HG02759 (cell line): ENCODE measurements around the gene KRTAP12-3.

Source experiments
- ATAC-seq: cut with Tn5 transposase; IDR thresholded peaks from one replicate; pipeline ENCODE4 v1.9.1; 2021; ENCODE audit warnings: mild to moderate bottlenecking, moderate library complexity; ENCODE audit not compliant: unreplicated experiment

The KRTAP12-3 gene

DNA sequence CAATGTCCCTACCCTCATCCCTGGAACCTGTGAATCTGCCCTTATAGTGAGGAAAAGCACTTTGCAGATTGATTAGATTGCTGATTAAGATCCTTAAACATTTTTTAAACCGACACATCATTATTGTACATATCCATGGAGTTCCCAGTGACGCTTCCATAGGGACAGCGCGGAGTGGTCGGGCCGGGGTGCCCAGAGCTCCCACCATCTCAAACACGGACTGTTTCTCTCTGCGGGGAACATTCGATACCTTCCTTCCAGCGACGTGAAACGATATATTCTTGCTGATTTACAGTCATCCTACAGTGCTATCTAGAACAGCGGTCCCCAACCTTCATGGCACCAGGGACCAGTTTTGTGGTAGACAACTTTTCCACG, 43.3 kb downstream of the KRTAP12-3 start:
- ATAC-seq = no peak

DNA sequence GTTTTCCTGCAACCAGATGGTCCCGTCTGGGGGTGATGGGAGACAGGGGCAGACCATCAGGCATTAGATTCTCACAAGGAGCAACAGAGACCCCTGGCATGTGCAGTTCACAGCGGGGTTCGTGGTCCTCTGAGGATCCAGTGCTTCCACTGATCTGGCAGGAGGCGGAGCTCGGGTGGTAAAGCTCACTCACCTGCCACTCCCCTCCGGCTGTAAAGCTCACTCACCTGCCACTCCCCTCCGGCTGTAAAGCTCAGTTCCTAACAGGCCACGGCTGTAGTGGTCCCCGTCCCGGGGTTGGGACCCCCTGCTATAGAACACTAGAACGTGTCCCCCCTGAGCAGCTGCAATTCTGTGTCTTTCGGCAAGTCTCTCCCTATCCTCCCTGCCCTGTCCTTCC, 43.8 kb downstream of the KRTAP12-3 start:
- no peak for ATAC-seq

DNA sequence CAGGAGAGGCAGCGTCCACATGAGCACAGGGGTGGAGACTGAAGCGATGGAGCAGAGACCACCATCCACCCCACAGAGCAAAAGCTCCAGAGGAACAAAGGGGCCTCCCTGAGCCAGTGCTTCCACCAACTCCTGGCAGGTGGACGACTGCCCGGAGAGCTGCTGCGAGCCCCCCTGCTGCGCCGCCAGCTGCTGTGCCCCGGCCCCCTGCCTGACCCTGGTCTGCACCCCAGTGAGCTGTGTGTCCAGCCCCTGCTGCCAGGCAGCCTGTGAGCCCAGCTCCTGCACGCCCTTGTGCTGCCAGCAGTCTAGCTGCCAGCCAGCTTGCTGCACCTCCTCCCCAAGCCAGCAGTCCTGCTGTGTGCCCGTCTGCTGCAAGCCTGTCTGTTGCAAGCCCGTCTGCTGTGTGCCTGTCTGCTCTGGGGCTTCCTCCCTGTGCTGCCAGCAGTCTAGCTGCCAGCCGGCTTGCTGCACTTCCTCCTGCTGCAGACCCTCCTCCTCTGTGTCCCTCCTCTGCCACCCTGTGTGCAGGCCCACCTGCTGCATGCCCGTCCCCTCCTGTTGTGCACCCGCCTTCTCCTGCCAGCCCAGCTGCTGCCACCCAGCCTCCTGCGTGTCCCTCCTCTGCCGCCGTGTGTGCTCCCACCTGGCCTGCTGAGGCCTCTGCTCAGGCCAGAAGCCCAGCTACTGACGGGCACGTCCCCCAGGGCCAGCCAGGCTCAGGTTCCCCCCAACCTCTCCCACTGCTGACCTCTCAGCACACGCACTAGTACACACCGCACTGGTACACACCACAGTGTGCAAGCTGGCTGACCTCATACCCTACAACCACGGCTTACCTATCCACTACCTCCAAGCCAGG, 44.6 kb downstream of the KRTAP12-3 start:
- no peak for ATAC-seq

DNA sequence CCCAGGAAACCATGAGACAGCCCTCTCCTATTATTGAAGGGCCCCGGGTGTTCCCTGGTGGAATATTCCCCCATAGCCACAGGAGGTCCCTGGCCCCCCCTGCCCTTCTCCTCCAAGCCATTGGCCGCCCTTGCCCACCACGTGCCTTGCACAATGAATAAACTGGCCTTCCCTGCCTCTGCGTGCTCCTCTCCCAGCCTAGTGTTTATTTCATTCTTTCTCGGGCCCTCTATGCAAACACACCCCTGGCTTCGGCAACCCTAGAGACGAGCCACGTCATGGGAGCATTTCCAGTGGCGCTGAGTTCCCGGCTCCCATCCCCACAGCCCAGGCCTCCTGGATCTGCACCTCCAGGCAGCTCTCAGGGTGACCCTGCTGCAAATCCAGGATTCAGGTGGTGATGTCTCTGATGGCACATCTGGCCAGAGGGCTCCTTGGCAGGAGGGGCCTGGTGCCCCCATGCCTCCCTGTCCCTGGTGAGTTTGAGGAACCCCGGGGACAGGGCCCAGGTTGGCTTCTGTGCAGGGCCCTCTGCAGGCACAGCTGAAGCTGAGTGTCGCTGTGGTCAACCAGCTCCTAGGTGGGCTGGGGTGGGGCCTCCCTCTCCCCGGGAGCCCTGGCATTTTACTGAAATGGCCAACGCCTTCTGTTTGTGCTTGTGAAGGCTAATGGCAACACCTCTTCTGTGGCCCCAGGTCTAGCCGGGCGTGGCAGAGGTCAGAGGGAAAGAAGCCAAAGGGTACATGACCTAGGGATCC, 45.4 kb downstream of the KRTAP12-3 start:
- ATAC-seq = no peak

DNA sequence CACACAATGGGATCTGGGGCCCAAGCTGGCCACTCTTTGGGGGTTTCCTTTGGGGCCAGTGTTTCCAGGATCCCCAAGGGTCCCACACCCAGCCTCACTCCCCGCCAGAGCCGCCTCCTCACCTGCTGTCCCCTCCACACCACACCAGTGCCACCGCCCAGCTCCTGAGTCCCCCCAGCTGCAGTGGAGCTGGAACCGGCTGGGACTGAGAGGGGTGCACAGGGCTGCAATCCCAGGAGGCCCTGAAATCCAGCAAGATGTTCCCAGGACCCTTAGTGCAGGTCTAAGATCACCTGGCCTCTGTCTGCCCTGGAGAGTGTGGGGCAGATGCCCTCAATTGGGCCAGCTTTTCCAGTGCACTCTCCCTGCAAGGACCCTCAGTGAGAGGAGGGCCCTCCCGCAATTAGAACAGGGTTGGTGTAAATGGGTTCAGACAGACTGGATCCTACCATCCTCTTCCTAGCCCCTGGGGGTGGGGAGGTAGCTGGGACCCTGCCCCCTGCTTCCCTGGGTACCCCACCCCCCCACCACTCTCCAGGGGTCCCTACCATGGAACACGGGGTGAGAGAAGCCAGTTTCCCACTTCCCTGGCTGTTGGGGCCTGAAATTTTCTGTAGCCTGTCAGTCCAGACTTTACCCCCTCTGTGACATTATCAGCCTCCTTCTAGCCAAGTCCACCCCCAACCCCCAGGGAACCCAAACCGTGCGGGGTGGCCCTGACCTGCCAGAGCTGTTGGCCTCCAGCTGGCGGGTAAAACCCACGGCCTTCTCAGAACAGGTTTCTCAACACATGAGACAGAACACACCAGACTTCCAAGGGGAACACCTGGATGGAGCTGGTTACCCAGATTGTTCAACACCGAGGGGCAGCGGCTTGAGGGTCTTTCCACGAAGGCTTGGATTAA, 46.3 kb downstream of the KRTAP12-3 start:
- no peak for ATAC-seq

DNA sequence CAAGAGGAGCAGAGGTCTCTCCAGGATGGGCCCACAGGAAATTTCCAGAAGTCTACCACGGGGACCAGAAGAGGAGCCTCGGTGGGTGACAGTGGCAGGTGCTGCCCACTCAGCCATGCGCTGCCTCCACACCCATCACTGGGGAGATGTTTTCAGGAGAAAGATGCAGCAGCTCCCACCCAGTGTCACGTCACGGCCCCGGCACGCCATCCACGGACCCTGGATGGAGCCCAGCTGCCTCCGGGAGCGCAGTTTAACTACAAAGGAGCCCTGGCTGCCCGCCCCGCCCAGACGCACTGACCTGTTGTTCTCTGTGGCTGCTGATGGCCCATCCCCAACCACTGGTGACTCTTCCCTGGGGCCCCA, 46.9 kb downstream of the KRTAP12-3 start:
- no peak for ATAC-seq

DNA sequence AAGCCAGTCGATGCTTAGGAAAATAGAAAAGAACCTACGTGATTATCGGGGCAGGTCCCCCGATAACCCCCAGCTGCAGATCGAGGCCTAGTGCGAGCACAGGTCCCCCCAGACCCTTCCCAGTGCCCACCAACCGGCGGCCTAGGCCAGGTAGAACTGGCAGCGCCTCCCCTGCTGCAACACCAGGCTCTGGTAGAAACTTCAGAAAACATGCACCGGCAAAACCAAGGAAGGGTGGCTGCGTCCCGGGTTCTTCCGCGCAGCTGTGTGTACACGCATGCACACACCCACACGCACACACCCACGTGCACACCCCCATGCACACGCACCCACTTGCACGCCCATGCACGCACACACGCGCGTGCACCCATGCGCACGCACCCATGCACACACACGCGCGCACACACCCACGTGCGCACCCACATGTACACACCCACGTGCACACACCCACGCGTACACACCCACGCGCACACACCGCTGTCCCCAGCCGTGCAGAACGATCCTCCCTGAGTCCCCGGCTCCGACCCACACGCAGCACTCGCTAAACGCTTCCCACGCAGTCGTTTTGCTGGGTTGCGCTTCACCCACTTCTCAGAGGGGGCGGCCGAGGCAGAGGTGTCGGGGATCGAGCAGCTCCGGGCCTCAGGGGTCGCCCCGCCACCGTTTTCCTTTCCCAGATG, 48.4 kb downstream of the KRTAP12-3 start:
- ATAC-seq = no peak

DNA sequence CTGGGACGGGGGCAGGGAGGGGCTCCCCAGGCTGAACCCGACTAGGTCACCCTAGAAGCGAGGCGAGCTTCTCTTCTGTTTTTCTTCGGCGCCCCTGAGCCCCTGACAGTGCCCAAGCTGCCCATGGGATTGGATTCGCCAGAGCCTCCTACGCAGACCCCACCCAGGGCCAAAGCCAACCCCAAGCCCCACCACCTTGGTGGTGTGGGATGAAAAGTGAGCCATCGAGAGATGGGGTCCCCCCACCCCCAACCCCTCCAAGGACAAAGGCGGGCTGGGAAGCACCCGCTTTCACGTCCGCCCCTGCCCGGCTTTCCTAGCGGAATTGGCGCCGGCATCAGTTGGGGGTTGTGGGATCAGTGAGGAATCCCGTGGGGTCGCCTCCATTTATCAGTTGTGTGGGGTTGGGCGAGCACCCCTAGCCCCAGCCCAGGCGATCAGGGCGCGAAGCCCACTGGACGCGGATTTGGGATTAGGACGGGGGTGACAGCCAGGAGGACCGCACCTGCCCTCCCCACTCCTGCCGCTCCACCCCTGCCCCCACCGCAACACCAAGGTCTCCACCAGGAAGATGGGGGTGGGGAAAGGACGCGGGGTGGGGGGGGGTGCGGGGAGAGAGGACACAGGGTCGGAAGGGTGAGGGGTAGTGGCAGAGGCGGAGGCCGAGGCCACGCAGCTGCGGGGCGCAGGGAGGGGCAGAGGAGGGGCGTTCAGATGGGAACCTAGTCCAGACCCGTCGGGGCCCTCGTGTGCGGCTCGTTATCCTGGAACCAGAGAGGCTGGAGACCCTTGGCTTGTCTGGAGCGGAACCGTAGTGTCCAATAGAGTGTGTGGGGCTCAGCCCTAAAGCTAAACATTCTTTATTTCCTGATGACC, 49.2 kb downstream of the KRTAP12-3 start:
- no peak for ATAC-seq
